Hepatocyte (in vitro differentiated cells): ENCODE measurements around the gene TIMM44. TPM values are rescaled to one million over a fixed set of nuclear protein-coding genes. Genes with fewer than 3 reads are reported as not detected.

ENCODE experiments used
- DNase-seq: peaks from one replicate; pipeline ENCODE4 v3.0.0-alpha.2; 2016; ENCODE audit warnings: low spot score
- H2AFZ ChIP-seq: fragments of 200-600 bp; sonication (generic); 2 replicates; pipeline ENCODE4 v1.6.0; 2016; ENCODE audit warnings: antibody characterized with exemption, mild to moderate bottlenecking
- H3K27ac ChIP-seq: fragments of 200-600 bp; sonication (generic); 2 replicates; pipeline ENCODE4 v1.5.1; 2016; ENCODE audit warnings: mild to moderate bottlenecking
- H3K27me3 ChIP-seq: fragments of 200-600 bp; sonication (generic); 2 replicates; pipeline ENCODE4 v1.6.1; 2016
- H3K36me3 ChIP-seq: fragments of 200-600 bp; sonication (generic); replicated peaks from 2 replicates; pipeline ENCODE4 v1.5.1; 2016; ENCODE audit warnings: low read depth; ENCODE audit not compliant: insufficient read depth
- H3K4me1 ChIP-seq: fragments of 200-600 bp; sonication (generic); 2 replicates; pipeline ENCODE4 v1.5.1; 2016; ENCODE audit warnings: mild to moderate bottlenecking, moderate library complexity; ENCODE audit not compliant: insufficient read depth
- H3K4me2 ChIP-seq: fragments of 200-600 bp; sonication (generic); 2 replicates; pipeline ENCODE4 v1.6.0; 2016
- H3K4me3 ChIP-seq: fragments of 200-600 bp; sonication (generic); 2 replicates; pipeline ENCODE4 v1.5.1; 2016; ENCODE audit warnings: mild to moderate bottlenecking
- H3K79me2 ChIP-seq: fragments of 200-600 bp; sonication (generic); 2 replicates; pipeline ENCODE4 v1.6.0; 2017; ENCODE audit warnings: mild to moderate bottlenecking
- H3K9me2 ChIP-seq: fragments of 200-600 bp; sonication (generic); replicated peaks from 2 replicates; pipeline ENCODE4 v1.6.0; 2017; ENCODE audit warnings: mild to moderate bottlenecking; ENCODE audit not compliant: insufficient read depth
- H3K9me3 ChIP-seq: fragments of 200-600 bp; sonication (generic); 2 replicates; pipeline ENCODE4 v1.5.1; 2016; ENCODE audit warnings: low read depth, mild to moderate bottlenecking
- H4K20me1 ChIP-seq: fragments of 200-600 bp; sonication (generic); 2 replicates; pipeline ENCODE4 v1.6.0; 2016; ENCODE audit warnings: mild to moderate bottlenecking; ENCODE audit not compliant: insufficient read depth, poor library complexity, severe bottlenecking
- EZH2 ChIP-seq: fragments of 200-600 bp; sonication (generic); IDR thresholded peaks from 2 replicates; pipeline ENCODE4 v1.6.1; 2016; ENCODE audit warnings: antibody characterized with exemption, mild to moderate bottlenecking, borderline replicate concordance
- EZH2phosphoT487 ChIP-seq: fragments of 200-600 bp; sonication (generic); IDR thresholded peaks from one replicate; pipeline ENCODE4 v1.6.1; 2018; ENCODE audit warnings: antibody characterized with exemption, mild to moderate bottlenecking, low read depth, moderate library complexity; ENCODE audit not compliant: unreplicated experiment, severe bottlenecking
- WGBS: methylation state at CpG from one replicate; pipeline ENCODE4 v1.1.6; 2016; ENCODE audit warnings: low lambda C conversion rate; ENCODE audit errors: missing lambda C conversion rate; 5-methylcytosine and 5-hydroxymethylcytosine counted together
- polyA plus RNA-seq: library from polyadenylated mRNA; unstranded; fragments of >200 nt; fragmentation: Nextera tagmentation; extraction: Ambion mirVana; gene quantifications from 2 replicates; pipeline ENCODE4 v1.2.1, GENCODE V29; 2016
- total RNA-seq: library from RNA; depleted of rRNA; stranded (reverse); fragments of >200 nt; gene quantifications from 2 replicates; pipeline ENCODE4 v1.2.3, GENCODE V29; 2014
- TF ChIP-seq, protein P1 (sequence below): fragments of 200-600 bp; sonication (generic); IDR thresholded peaks from 2 replicates; pipeline ENCODE4 v1.5.1; 2016; ENCODE audit warnings: antibody characterized with exemption, mild to moderate bottlenecking; ENCODE audit not compliant: poor library complexity

TIMM44 gene
- total and polyA plus RNA-seq, 2 experiments from 2014 or later, result 40.7 to 52.0 TPM

GRCh38 chr19:7934766-7935165, 8.7 kb downstream of the TIMM44 start:
- no peak overlapping the region for H3K4me2 ChIP-seq
- no peak overlapping the region for H3K27ac ChIP-seq
- no peaks in the 10 kb centered on the region for H3K9me2 ChIP-seq
- peaks cover 3% of the 10 kb centered on the region for H3K4me1 ChIP-seq
- no peaks in the 10 kb centered on the region for H3K27me3 ChIP-seq
- H3K9me3 ChIP-seq, result no peaks in the 10 kb centered on the region
- WGBS, result 95% methylated on average over 19 of the region's 21 CpGs
- TF ChIP-seq, protein P1, sequence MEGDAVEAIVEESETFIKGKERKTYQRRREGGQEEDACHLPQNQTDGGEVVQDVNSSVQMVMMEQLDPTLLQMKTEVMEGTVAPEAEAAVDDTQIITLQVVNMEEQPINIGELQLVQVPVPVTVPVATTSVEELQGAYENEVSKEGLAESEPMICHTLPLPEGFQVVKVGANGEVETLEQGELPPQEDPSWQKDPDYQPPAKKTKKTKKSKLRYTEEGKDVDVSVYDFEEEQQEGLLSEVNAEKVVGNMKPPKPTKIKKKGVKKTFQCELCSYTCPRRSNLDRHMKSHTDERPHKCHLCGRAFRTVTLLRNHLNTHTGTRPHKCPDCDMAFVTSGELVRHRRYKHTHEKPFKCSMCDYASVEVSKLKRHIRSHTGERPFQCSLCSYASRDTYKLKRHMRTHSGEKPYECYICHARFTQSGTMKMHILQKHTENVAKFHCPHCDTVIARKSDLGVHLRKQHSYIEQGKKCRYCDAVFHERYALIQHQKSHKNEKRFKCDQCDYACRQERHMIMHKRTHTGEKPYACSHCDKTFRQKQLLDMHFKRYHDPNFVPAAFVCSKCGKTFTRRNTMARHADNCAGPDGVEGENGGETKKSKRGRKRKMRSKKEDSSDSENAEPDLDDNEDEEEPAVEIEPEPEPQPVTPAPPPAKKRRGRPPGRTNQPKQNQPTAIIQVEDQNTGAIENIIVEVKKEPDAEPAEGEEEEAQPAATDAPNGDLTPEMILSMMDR, result no peak
- no peak for TF ChIP-seq EZH2phosphoT487
- TF ChIP-seq EZH2, result no peak
- no peaks in the 10 kb centered on the region for H3K36me3 ChIP-seq
- no peak for DNase-seq
- peaks cover 14% of the 10 kb centered on the region for H3K79me2 ChIP-seq
- no peak overlapping the region for H2AFZ ChIP-seq
- H4K20me1 ChIP-seq, result no peaks in the 10 kb centered on the region
- no peak overlapping the region for H3K4me3 ChIP-seq

GRCh38 chr19:7933828-7934725, 9.4 kb downstream of the TIMM44 start:
- no peaks in the 10 kb centered on the region for H3K9me3 ChIP-seq
- DNase-seq, result no peak
- TF ChIP-seq EZH2 (no peak), EZH2phosphoT487 (no peak)
- TF ChIP-seq, protein P1, result no peak
- H3K4me2 ChIP-seq, result no peak overlapping the region
- WGBS, result 95% methylated on average over 44 of the region's 55 CpGs
- no peak overlapping the region for H3K27ac ChIP-seq
- peaks cover 9% of the 10 kb centered on the region for H3K79me2 ChIP-seq
- no peaks in the 10 kb centered on the region for H3K9me2 ChIP-seq
- no peak overlapping the region for H2AFZ ChIP-seq
- peaks cover 10% of the 10 kb centered on the region for H3K4me1 ChIP-seq
- H4K20me1 ChIP-seq, result no peaks in the 10 kb centered on the region
- no peaks in the 10 kb centered on the region for H3K36me3 ChIP-seq
- H3K4me3 ChIP-seq, result no peak overlapping the region
- H3K27me3 ChIP-seq, result no peaks in the 10 kb centered on the region

GRCh38 chr19:7933411-7933810, 10.1 kb downstream of the TIMM44 start:
- H3K4me2 ChIP-seq, result no peak overlapping the region
- no peak overlapping the region for H3K27ac ChIP-seq
- H3K79me2 ChIP-seq, result peaks cover 4% of the 10 kb centered on the region
- no peaks in the 10 kb centered on the region for H3K9me3 ChIP-seq
- H2AFZ ChIP-seq, result no peak overlapping the region
- no peaks in the 10 kb centered on the region for H3K9me2 ChIP-seq
- no peak for DNase-seq
- no peaks in the 10 kb centered on the region for H4K20me1 ChIP-seq
- 88% methylated on average over 14 of the region's 14 CpGs for WGBS
- TF ChIP-seq EZH2 (no peak), EZH2phosphoT487 (no peak)
- TF ChIP-seq, protein P1, result no peak
- no peaks in the 10 kb centered on the region for H3K27me3 ChIP-seq
- no peak overlapping the region for H3K4me3 ChIP-seq
- H3K4me1 ChIP-seq, result peaks cover 16% of the 10 kb centered on the region
- H3K36me3 ChIP-seq, result no peaks in the 10 kb centered on the region
